GM12874 (cell line): ENCODE measurements around the gene TRERF1.

Experiments used
- TF ChIP-seq, protein P1 (sequence below): IDR thresholded peaks from 2 replicates; pipeline ENCODE4 v1.5.1; 2011; ENCODE audit warnings: low read depth, mild to moderate bottlenecking, control low read depth, low read length, moderate library complexity; ENCODE audit not compliant: insufficient read depth

TRERF1 gene

DNA sequence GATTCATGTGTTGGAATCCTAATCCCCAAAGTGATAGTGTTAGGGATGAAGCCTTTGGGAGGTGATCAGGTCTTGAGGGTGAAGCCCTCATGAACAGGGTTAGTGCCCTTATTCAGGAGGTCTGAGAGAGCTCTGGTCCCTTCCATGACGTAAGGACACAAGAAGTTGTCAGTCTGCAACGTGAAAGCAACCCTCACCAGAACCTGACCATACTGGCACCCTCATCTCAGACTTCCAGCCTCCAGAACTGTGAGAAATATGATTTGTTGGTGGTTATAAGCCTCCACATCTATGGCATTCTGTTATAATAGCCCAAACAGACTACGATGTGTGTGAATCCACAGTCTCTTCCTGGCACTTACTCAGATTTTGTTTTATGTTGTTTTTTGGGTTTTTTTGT, 90.7 kb downstream of the TRERF1 start:
- TF ChIP-seq, protein P1, sequence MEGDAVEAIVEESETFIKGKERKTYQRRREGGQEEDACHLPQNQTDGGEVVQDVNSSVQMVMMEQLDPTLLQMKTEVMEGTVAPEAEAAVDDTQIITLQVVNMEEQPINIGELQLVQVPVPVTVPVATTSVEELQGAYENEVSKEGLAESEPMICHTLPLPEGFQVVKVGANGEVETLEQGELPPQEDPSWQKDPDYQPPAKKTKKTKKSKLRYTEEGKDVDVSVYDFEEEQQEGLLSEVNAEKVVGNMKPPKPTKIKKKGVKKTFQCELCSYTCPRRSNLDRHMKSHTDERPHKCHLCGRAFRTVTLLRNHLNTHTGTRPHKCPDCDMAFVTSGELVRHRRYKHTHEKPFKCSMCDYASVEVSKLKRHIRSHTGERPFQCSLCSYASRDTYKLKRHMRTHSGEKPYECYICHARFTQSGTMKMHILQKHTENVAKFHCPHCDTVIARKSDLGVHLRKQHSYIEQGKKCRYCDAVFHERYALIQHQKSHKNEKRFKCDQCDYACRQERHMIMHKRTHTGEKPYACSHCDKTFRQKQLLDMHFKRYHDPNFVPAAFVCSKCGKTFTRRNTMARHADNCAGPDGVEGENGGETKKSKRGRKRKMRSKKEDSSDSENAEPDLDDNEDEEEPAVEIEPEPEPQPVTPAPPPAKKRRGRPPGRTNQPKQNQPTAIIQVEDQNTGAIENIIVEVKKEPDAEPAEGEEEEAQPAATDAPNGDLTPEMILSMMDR: no peak

DNA sequence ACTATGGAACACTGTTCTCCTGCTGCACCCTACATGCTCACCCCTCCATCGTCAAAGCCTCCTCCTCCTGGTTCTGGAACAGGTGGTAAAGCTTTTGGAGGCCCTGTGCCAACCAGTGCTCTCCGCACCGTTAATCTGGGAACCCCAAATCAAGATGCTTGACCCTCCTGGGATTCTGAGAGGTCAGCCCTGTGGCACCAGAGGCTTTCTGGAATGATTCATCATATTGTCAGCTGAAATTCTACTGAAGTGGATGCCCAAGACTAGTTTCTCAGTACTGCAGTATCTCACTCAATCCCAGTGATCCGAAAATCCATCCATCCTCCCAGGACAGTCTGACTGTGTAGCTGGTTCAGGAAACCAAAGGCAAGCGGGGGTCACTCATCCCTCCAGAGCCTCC, 92.7 kb downstream of the TRERF1 start:
- TF ChIP-seq, protein P1: no peak

DNA sequence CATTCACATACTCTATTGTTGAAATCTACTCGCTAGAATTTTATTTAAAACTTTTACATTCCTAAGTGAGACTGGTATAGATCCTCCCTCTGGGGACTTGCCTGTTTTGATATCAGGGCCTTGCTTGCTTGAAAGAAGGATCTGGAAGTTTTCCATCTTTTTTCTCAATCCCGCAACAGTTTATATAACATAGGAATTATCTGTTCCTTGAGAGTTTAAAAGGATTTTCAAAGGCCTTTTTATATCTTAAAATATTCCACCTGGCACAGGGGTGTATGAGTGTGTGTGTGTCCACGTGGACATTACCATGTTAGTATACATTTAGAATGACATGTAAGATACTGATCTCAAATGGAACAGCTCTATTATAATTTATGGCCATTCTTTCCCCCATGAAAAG, 96.3 kb downstream of the TRERF1 start:
- TF ChIP-seq, protein P1: no peak

DNA sequence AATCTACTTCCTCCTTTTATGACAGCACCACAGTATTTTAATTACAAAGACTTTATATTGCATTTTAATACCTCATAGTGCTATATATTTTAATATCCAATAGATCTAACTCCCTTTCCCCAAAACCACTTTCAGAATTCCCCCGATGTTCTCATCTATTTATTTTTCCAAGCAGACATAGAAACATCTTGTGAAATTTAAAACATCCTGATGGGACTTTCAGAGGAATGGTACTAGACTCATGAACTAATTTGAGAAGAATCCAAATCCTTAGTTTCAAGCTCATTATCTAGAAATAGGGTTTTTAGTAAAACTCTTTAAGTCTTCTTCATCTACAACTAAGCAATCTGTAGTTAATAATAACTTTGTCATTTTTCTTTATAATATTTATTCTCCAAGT, 97.0 kb downstream of the TRERF1 start:
- TF ChIP-seq, protein P1: no peak

DNA sequence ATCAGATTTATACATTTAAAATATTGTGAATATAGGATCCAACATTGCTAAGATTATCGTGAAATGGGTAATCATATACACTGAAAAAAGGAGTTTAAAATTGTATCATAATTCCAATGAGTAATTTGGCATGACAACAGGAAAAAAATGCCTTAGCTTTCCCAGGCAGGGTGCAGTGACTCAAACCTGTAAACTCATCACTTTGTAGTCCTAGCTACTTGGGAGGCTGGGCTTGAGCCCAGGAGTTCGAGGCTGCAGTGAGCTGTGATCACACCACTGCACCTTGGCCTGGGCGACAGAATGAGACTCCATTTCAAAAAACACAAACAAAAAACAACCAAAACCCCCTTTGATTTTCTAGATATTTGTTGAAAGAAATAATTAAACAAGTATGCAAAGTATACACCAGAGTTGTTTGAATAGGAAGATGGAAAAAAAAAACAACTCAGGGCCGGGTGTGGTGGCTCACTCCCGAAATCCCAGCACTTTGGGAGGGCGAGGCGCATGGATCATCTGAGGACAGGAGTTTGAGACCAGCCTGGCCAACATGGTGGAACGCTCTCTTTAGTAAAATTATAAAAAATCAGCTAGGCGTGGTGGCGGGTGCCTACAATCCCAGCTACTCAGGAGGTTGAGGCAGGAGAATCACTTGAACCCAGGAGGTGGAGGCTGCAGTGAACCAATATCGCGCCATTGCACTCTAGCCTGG, 98.7 kb downstream of the TRERF1 start:
- TF ChIP-seq, protein P1: no peak

DNA sequence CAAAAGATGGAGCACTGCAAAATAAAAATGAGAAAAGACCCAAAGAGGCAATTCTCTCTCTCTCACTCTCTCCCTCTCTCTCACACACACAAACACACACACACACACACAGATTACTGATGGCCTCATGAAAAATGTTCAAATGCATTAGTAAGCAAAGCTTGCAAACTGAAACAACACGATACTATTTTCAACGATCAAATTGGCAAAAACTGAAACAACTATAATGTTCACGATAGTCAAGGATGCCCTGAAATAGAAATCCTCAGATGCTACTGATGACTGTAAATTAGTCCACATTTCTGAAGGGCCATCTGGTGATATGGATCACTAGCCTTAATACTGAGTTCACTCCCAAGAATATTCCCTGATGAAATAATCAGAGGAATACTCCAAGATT, 100.8 kb downstream of the TRERF1 start:
- TF ChIP-seq, protein P1: no peak

DNA sequence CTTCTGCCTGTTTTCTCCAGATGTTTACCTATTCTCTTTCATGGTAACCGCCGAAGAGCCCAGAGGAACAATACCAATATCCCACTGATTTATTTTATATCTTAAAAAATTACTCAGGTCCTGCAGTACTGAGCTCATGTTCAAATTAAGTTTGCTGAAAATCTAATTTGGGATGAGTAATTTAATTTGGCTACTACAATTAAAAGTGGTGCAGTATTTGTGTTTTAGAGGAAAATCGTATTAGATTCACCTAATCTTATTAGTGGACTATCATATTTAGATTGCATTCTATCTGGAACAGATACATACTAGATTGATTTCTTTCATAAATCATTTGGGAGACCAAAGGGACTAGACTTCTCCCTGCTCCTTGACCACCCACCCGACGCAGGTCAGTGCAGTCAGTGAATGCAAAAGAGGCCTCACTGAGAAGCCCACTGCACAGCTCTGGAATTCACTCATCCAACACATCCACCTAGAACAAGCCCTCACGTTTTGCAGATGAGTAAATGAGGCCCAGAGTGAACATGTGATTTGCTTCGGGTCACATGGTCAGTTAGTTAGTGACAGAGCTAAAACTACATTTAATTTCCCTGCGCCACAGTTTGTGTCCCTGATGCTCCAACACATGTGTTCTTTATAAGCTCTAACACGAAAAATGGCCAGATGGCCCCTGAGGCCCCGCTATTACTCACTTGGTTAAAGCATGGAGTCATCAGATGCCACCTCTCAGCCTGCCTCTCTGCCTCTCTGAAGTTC, 101.8 kb downstream of the TRERF1 start:
- TF ChIP-seq, protein P1: no peak
